H1 (cell line): ENCODE data around the gene KCNT1.
"Not testable (repeated sequence)": the region's sequence is repeated elsewhere in the genome, so short reads cannot be mapped to it uniquely, and the experiment has no call there.

Source experiments
- CREB1 ChIP-seq: IDR thresholded peaks from 2 replicates; pipeline ENCODE4 v1.6.1; 2012; ENCODE audit warnings: inconsistent platforms
- CTCF ChIP-seq, 3 experiments: IDR thresholded peaks; 1 replicate in 2 of 3; 2 replicates in 1 of 3; pipeline versions ENCODE4 v1.5.1 to v1.6.1; 2011; ENCODE audit warnings: low read length in 3 of 3, mild to moderate bottlenecking in 3 of 3, inconsistent platforms in 2 of 3, low read depth in 1 of 3, moderate library complexity in 1 of 3; ENCODE audit not compliant: insufficient read depth in 1 of 3; ENCODE audit errors: control extremely low read depth in 1 of 3
- EP300 ChIP-seq, 2 experiments: IDR thresholded peaks; 1 replicate in 1 of 2; 2 replicates in 1 of 2; pipeline ENCODE4 v1.6.1; 2011 to 2012; ENCODE audit warnings: low read depth in 2 of 2, low read length in 2 of 2, mild to moderate bottlenecking in 2 of 2, borderline replicate concordance in 1 of 2, inconsistent platforms in 1 of 2, moderate library complexity in 1 of 2
- EZH2 ChIP-seq: fragments of 200-600 bp; sonication (generic); IDR thresholded peaks from 2 replicates; pipeline ENCODE4 v1.7.1; 2012; ENCODE audit warnings: low read depth, mild to moderate bottlenecking, moderate library complexity, low read length, inconsistent platforms; ENCODE audit not compliant: severe bottlenecking
- JUN ChIP-seq: IDR thresholded peaks from 2 replicates; pipeline ENCODE4 v1.6.1; 2011; ENCODE audit warnings: low read depth, mild to moderate bottlenecking, improper control_type of control experiment, low read length
- KDM1A ChIP-seq: fragments of 200-600, 300-600 bp; sonication (generic); IDR thresholded peaks from 2 replicates; pipeline ENCODE4 v1.7.1; 2016; ENCODE audit warnings: mild to moderate bottlenecking, low read length, borderline replicate concordance
- MAFK ChIP-seq: IDR thresholded peaks from 2 replicates; pipeline ENCODE4 v1.6.1; 2012; ENCODE audit warnings: low read depth, mild to moderate bottlenecking, improper control_type of control experiment, low read length
- POLR2A ChIP-seq, 2 experiments: IDR thresholded peaks; 1 replicate in 1 of 2; 2 replicates in 1 of 2; pipeline ENCODE4 v1.6.1; 2011; ENCODE audit warnings: low read depth in 2 of 2, low read length in 2 of 2, mild to moderate bottlenecking in 2 of 2; ENCODE audit errors: control extremely low read depth in 1 of 2
- RAD21 ChIP-seq, 2 experiments: IDR thresholded peaks in 1 of 2; conservative IDR thresholded peaks in 1 of 2; 2 replicates each; pipeline ENCODE4 v1.6.1; 2011; ENCODE audit warnings: low read depth in 2 of 2, low read length in 2 of 2, improper control_type of control experiment in 1 of 2, inconsistent platforms in 1 of 2, mild to moderate bottlenecking in 1 of 2, moderate library complexity in 1 of 2
- RFX5 ChIP-seq: IDR thresholded peaks from 2 replicates; pipeline ENCODE4 v1.6.1; 2011; ENCODE audit warnings: low read depth, low read length, improper control_type of control experiment, borderline replicate concordance
- RXRA ChIP-seq: IDR thresholded peaks from 2 replicates; pipeline ENCODE4 v1.6.1; 2011; ENCODE audit warnings: low read depth, mild to moderate bottlenecking, low read length, moderate library complexity; ENCODE audit not compliant: insufficient read depth
- SRF ChIP-seq: IDR thresholded peaks from 2 replicates; pipeline ENCODE4 v1.6.1; 2011; ENCODE audit warnings: mild to moderate bottlenecking, low read depth, low read length, moderate library complexity
- TCF12 ChIP-seq: IDR thresholded peaks from 2 replicates; pipeline ENCODE4 v1.6.1; 2011; ENCODE audit warnings: low read depth, mild to moderate bottlenecking, low read length
- TF ChIP-seq, protein P1 (sequence below): IDR thresholded peaks from 2 replicates; pipeline ENCODE4 v1.6.1; 2011; ENCODE audit warnings: low read depth, mild to moderate bottlenecking, low read length; ENCODE audit not compliant: insufficient read depth

GRCh38 chr9:135672786-135673185 is 29.2 kb upstream of the KCNT1 start:
- TF ChIP-seq EZH2; CTCF (IDR thresholded peaks at IDR 0.05; ENCODE audit: control extremely low read depth in 1 of 3, insufficient read depth in 1 of 3, low read depth in 1 of 3, low read length in 3 of 3); CREB1; RAD21 (IDR thresholded peaks at IDR 0.05 in 1 of 2, conservative IDR thresholded peaks at IDR 0.05 in 1 of 2; ENCODE audit: low read depth in 2 of 2, low read length in 2 of 2); TCF12; JUN; MAFK; SRF; EP300 (IDR thresholded peaks at IDR 0.05; ENCODE audit: borderline replicate concordance in 1 of 2, low read depth in 2 of 2, low read length in 2 of 2); POLR2A (IDR thresholded peaks at IDR 0.05; ENCODE audit: control extremely low read depth in 1 of 2, low read depth in 2 of 2, low read length in 2 of 2); RXRA; RFX5; KDM1A: not testable (repeated sequence)
- TF ChIP-seq, protein P1, sequence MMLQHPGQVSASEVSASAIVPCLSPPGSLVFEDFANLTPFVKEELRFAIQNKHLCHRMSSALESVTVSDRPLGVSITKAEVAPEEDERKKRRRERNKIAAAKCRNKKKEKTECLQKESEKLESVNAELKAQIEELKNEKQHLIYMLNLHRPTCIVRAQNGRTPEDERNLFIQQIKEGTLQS = not testable (repeated sequence)
